GM23338 (cell line): Measurements from ENCODE around the gene BCCIP. TPM values are rescaled to one million over a fixed set of nuclear protein-coding genes. Genes with fewer than 3 reads are reported as not detected.

Source experiments
- ATAC-seq: fragments of 200-7000 bp; cut with Tn5 transposase; 3 replicates; pipeline ENCODE4 v1.9.1; 2020
- DNase-seq: peaks from one replicate; pipeline ENCODE4 v3.0.0-alpha.2; 2015; ENCODE audit warnings: low spot score
- H2AFZ ChIP-seq: fragments of 200-600 bp; sonication (generic); 2 replicates; pipeline ENCODE4 v1.8.0; 2016; ENCODE audit warnings: antibody characterized with exemption, mild to moderate bottlenecking, moderate library complexity
- H3F3A ChIP-seq: fragments of 200-600 bp; sonication (generic); replicated peaks from 2 replicates; pipeline ENCODE4 v1.8.0; 2017; ENCODE audit warnings: antibody characterized with exemption, mixed run types, low read depth
- H3K27ac ChIP-seq: fragments of 200-600 bp; sonication (generic); 2 replicates; pipeline ENCODE4 v1.6.1; 2016; ENCODE audit warnings: low read depth
- H3K27me3 ChIP-seq: fragments of 200-600 bp; sonication (generic); 2 replicates; pipeline ENCODE4 v1.8.0; 2016; ENCODE audit warnings: mild to moderate bottlenecking, mixed run types, moderate library complexity; ENCODE audit not compliant: insufficient read depth
- H3K36me3 ChIP-seq: fragments of 200-600 bp; sonication (generic); 2 replicates; pipeline ENCODE4 v1.8.0; 2016; ENCODE audit warnings: mild to moderate bottlenecking; ENCODE audit not compliant: insufficient read depth
- H3K4me1 ChIP-seq: fragments of 200-600 bp; sonication (generic); 2 replicates; pipeline ENCODE4 v1.8.0; 2016; ENCODE audit warnings: mild to moderate bottlenecking, moderate library complexity; ENCODE audit not compliant: insufficient read depth
- H3K4me2 ChIP-seq: fragments of 200-600 bp; sonication (generic); 2 replicates; pipeline ENCODE4 v1.7.1; 2017; ENCODE audit warnings: mixed run types
- H3K4me3 ChIP-seq: fragments of 200-600 bp; sonication (generic); 2 replicates; pipeline ENCODE4 v1.6.1; 2016; ENCODE audit warnings: mixed run types
- H3K79me2 ChIP-seq: fragments of 200-600 bp; sonication (generic); replicated peaks from 2 replicates; pipeline ENCODE4 v1.8.0; 2017; ENCODE audit warnings: mild to moderate bottlenecking; ENCODE audit not compliant: insufficient read depth
- H3K9me2 ChIP-seq: fragments of 200-600 bp; sonication (generic); 2 replicates; pipeline ENCODE4 v1.8.0; 2017; ENCODE audit not compliant: insufficient read depth
- H4K20me1 ChIP-seq: fragments of 200-600 bp; sonication (generic); replicated peaks from 2 replicates; pipeline ENCODE4 v1.8.0; 2017; ENCODE audit warnings: mild to moderate bottlenecking; ENCODE audit not compliant: insufficient read depth
- H3K27ac Mint-ChIP-seq: 2 replicates; pipeline ENCODE4 v1.8.0; 2020; ENCODE audit warnings: inconsistent platforms, mild to moderate bottlenecking, moderate library complexity, mixed read lengths
- H3K27me3 Mint-ChIP-seq: 3 replicates; pipeline ENCODE4 v1.8.0; 2022; ENCODE audit warnings: low read depth, mild to moderate bottlenecking, moderate library complexity, mixed read lengths, inconsistent platforms; ENCODE audit not compliant: insufficient read depth, poor library complexity
- H3K36me3 Mint-ChIP-seq: 3 replicates; pipeline ENCODE4 v1.8.0; 2021; ENCODE audit warnings: low read depth, mild to moderate bottlenecking, inconsistent platforms, moderate library complexity, mixed read lengths
- H3K4me1 Mint-ChIP-seq: 3 replicates; pipeline ENCODE4 v1.8.0; 2020; ENCODE audit warnings: mild to moderate bottlenecking, inconsistent platforms, mixed read lengths
- H3K4me3 Mint-ChIP-seq: 3 replicates; pipeline ENCODE4 v1.8.0; 2021; ENCODE audit warnings: moderate library complexity, mild to moderate bottlenecking, inconsistent platforms, mixed read lengths
- H3K9me3 Mint-ChIP-seq: 3 replicates; pipeline ENCODE4 v1.8.0; 2020; ENCODE audit warnings: moderate library complexity, mild to moderate bottlenecking, inconsistent platforms, mixed read lengths
- CREB1 ChIP-seq: fragments of 250-450 bp; sonication (Bioruptor Pico); IDR thresholded peaks from 2 replicates; pipeline ENCODE4 v1.5.0; 2020; ENCODE audit warnings: low read depth, mild to moderate bottlenecking, moderate library complexity
- CTCF ChIP-seq, 2 experiments: fragments of 200-600 bp in 1 of 2; sonication (generic) in 1 of 2; conservative IDR thresholded peaks; 2 replicates each; pipeline versions ENCODE4 v1.5.1 to v1.6.1; 2016 to 2017; ENCODE audit warnings: antibody characterized with exemption in 2 of 2, low read depth in 2 of 2, mild to moderate bottlenecking in 2 of 2, moderate library complexity in 1 of 2
- ETS1 ChIP-seq: IDR thresholded peaks from 2 replicates; pipeline ENCODE4 v1.6.1; 2016; ENCODE audit warnings: antibody characterized with exemption
- EZH2phosphoT487 ChIP-seq: fragments of 200-600 bp; sonication (generic); IDR thresholded peaks from one replicate; pipeline ENCODE4 v1.8.1; 2018; ENCODE audit warnings: antibody characterized with exemption; ENCODE audit not compliant: unreplicated experiment
- JUNB ChIP-seq: IDR thresholded peaks from one replicate; pipeline ENCODE4 v1.6.1; 2016; ENCODE audit warnings: antibody characterized with exemption; ENCODE audit not compliant: unreplicated experiment
- NANOG ChIP-seq: IDR thresholded peaks from 2 replicates; pipeline ENCODE4 v1.6.1; 2016; ENCODE audit warnings: antibody characterized with exemption, borderline replicate concordance
- REST ChIP-seq: IDR thresholded peaks from one replicate; pipeline ENCODE4 v1.6.1; 2018; ENCODE audit warnings: antibody characterized with exemption; ENCODE audit not compliant: unreplicated experiment
- STAT1 ChIP-seq: IDR thresholded peaks from one replicate; pipeline ENCODE4 v1.6.1; 2016; ENCODE audit warnings: antibody characterized with exemption; ENCODE audit not compliant: unreplicated experiment
- ZNF114 ChIP-seq: fragments of 250-450 bp; sonication (Bioruptor Pico); IDR thresholded peaks from 2 replicates; pipeline ENCODE4 v1.5.0; 2020; ENCODE audit warnings: mild to moderate bottlenecking, moderate library complexity
- ZNF331 ChIP-seq: fragments of 250-450 bp; sonication (Bioruptor Pico); IDR thresholded peaks from 2 replicates; pipeline ENCODE4 v1.5.0; 2020; ENCODE audit warnings: low read depth, mild to moderate bottlenecking, moderate library complexity
- ZNF462 ChIP-seq: fragments of 250-450 bp; sonication (Bioruptor Pico); IDR thresholded peaks from 2 replicates; pipeline ENCODE4 v1.5.0; 2020; ENCODE audit warnings: mild to moderate bottlenecking, moderate library complexity
- polyA plus RNA-seq: library from polyadenylated mRNA; unstranded; fragments of >200 nt; fragmentation: Nextera tagmentation; extraction: Ambion mirVana; gene quantifications from 2 replicates; pipeline ENCODE4 v1.2.1, GENCODE V29; 2016
- total RNA-seq: library from RNA; depleted of rRNA; stranded (reverse); fragments of >200 nt; shearing (Covaris generic); gene quantifications from 2 replicates; pipeline ENCODE4 v1.2.3, GENCODE V29; 2014

The BCCIP gene
- total and polyA plus RNA-seq, 2 experiments from 2014 or later = 98.6 to 214 TPM

- TF ChIP-seq NANOG (no peak), ETS1 (no peak), EZH2phosphoT487 (no peak)
Observed at GRCh38 chr10:125783408-125783807, 39.9 kb upstream of the BCCIP start (continued).

GRCh38 chr10:125783957-125784356 lies 39.4 kb upstream of the BCCIP start:
- Histone ChIP-seq H3K27me3 (no peaks in the 10 kb centered on the region), H3K79me2 (no peaks in the 10 kb centered on the region), H3K4me3 (no peak overlapping the region), H3K27ac (no peak overlapping the region), H4K20me1 (no peaks in the 10 kb centered on the region), H3K9me2 (no peaks in the 10 kb centered on the region), H3K4me1 (no peaks in the 10 kb centered on the region), H2AFZ (no peak overlapping the region), H3F3A (no peaks in the 10 kb centered on the region), H3K4me2 (no peak overlapping the region), H3K36me3 (no peaks in the 10 kb centered on the region)
- no peak for ATAC-seq
- Mint-ChIP-seq H3K9me3 (peaks cover 4% of the 10 kb centered on the region; the same call in 2 of the 3 replicates), H3K4me1 (no peaks in the 10 kb centered on the region; the same call in 1 of the 3 replicates), H3K36me3 (no peaks in the 10 kb centered on the region; the same call in 2 of the 3 replicates), H3K27ac (no peak overlapping the region), H3K4me3 (no peak overlapping the region), H3K27me3 (peaks cover 3% of the 10 kb centered on the region)
- DNase-seq = no peak
- TF ChIP-seq ZNF331 (CRISPR knock-in tag) (no peak), ETS1 (no peak), NANOG (no peak), STAT1 (no peak), REST (no peak), CREB1 (CRISPR knock-in tag) (no peak), ZNF462 (CRISPR knock-in tag) (no peak), CTCF (conservative IDR thresholded peaks at IDR 0.05; ENCODE audit: low read depth in 2 of 2) (no peak), ZNF114 (CRISPR knock-in tag) (no peak), JUNB (no peak)
